MM.1S (cell line): ENCODE data around the gene TBX6.

Experiments used
- DNase-seq: peaks from one replicate; pipeline ENCODE4 v3.0.0-alpha.2; 2015
- H2AFZ ChIP-seq: fragments of 300-600 bp; sonication (generic); 2 replicates; pipeline ENCODE4 v1.6.0; 2016; ENCODE audit warnings: antibody characterized with exemption, low read length
- H3F3A ChIP-seq: fragments of 300-600 bp; sonication (generic); 2 replicates; pipeline ENCODE4 v1.6.1; 2016; ENCODE audit warnings: mild to moderate bottlenecking, antibody characterized with exemption, low read length, moderate library complexity, mixed read lengths; ENCODE audit not compliant: insufficient read depth
- H3K27ac ChIP-seq: fragments of 300-600 bp; sonication (generic); 2 replicates; pipeline ENCODE4 v1.5.1; 2016; ENCODE audit warnings: mild to moderate bottlenecking, low read length
- H3K27me3 ChIP-seq: fragments of 300-600 bp; sonication (generic); replicated peaks from 2 replicates; pipeline ENCODE4 v1.6.0; 2016; ENCODE audit warnings: low read length; ENCODE audit not compliant: insufficient read depth
- H3K36me3 ChIP-seq: fragments of 300-600 bp; sonication (generic); replicated peaks from 2 replicates; pipeline ENCODE4 v1.6.1; 2016; ENCODE audit warnings: mild to moderate bottlenecking, low read length, mixed read lengths; ENCODE audit not compliant: insufficient read depth
- H3K4me1 ChIP-seq: fragments of 300-600 bp; sonication (generic); 2 replicates; pipeline ENCODE4 v1.6.1; 2016; ENCODE audit warnings: low read length, mixed read lengths
- H3K4me2 ChIP-seq: fragments of 300-600 bp; sonication (generic); 2 replicates; pipeline ENCODE4 v1.6.0; 2016; ENCODE audit warnings: low read depth, low read length
- H3K4me3 ChIP-seq: fragments of 300-600 bp; sonication (generic); 2 replicates; pipeline ENCODE4 v1.5.1; 2016; ENCODE audit warnings: low read length, mixed read lengths
- H3K79me2 ChIP-seq: fragments of 300-600 bp; sonication (generic); 2 replicates; pipeline ENCODE4 v1.6.1; 2016; ENCODE audit warnings: mixed run types, low read length, mixed read lengths
- H3K9ac ChIP-seq: fragments of 300-600 bp; sonication (generic); 2 replicates; pipeline ENCODE4 v1.6.1; 2016; ENCODE audit warnings: low read length, mixed read lengths
- H3K9me2 ChIP-seq: fragments of 300-600 bp; sonication (generic); replicated peaks from 2 replicates; pipeline ENCODE4 v1.6.1; 2016; ENCODE audit warnings: mild to moderate bottlenecking, low read length, mixed read lengths; ENCODE audit not compliant: insufficient read depth
- H3K9me3 ChIP-seq: fragments of 300-600 bp; sonication (generic); replicated peaks from 2 replicates; pipeline ENCODE4 v1.6.1; 2016; ENCODE audit warnings: mild to moderate bottlenecking, low read length, mixed read lengths; ENCODE audit not compliant: insufficient read depth
- H4K20me1 ChIP-seq: fragments of 300-600 bp; sonication (generic); 2 replicates; pipeline ENCODE4 v1.6.1; 2016; ENCODE audit warnings: mild to moderate bottlenecking, low read length, moderate library complexity, mixed read lengths; ENCODE audit not compliant: insufficient read depth
- CTCF ChIP-seq: fragments of 300-600 bp; sonication (generic); IDR thresholded peaks from 2 replicates; pipeline ENCODE4 v1.5.1; 2016; ENCODE audit warnings: antibody characterized with exemption, low read length, mixed read lengths
- EZH2 ChIP-seq: fragments of 300-600 bp; sonication (generic); optimal IDR thresholded peaks from 2 replicates; pipeline ENCODE3; 2017; ENCODE audit warnings: low read depth, mild to moderate bottlenecking, antibody characterized with exemption, low read length, mixed read lengths
- EZH2phosphoT487 ChIP-seq: fragments of 300-600 bp; sonication (generic); IDR thresholded peaks from 2 replicates; pipeline ENCODE4 v1.6.1; 2018; ENCODE audit warnings: antibody characterized with exemption, low read length

TBX6 gene

GRCh38 chr16:30076276-30076791 is 15.4 kb downstream of the TBX6 start:
- Histone ChIP-seq H3K9ac (peak overlapping the region; percentile 89), H2AFZ (0 out of 2 replicates have a peak overlapping the region, but pooled peaks have one; percentile 2), H3K9me3 (no peaks in the 10 kb centered on the region), H3K79me2 (peaks cover 62% of the 10 kb centered on the region), H3K4me3 (peak overlapping the region; percentile 79), H3K9me2 (no peaks in the 10 kb centered on the region), H3K4me2 (peak overlapping the region; percentile 95), H4K20me1 (no peaks in the 10 kb centered on the region), H3F3A (peaks cover 23% of the 10 kb centered on the region), H3K27me3 (no peaks in the 10 kb centered on the region), H3K27ac (peak overlapping the region; percentile 61; the same call in 1 of the 2 replicates), H3K4me1 (peaks cover 7% of the 10 kb centered on the region), H3K36me3 (peaks cover 7% of the 10 kb centered on the region; the same call in 1 of the 2 replicates)
- DNase-seq, result no peak
- TF ChIP-seq CTCF, result no peak
- TF ChIP-seq EZH2phosphoT487, result no peak
- TF ChIP-seq EZH2, result no peak

GRCh38 chr16:30075503-30076275 is 16.0 kb downstream of the TBX6 start, which contains the start of gene PPP4C:
Gene PPP4C (plus strand): TSS chr16:30075994. CDS start chr16:30076378, 384 bp downstream.
- H3K4me2 ChIP-seq, result peak within 1 kb of the TSS; percentile 95
- H3K9ac ChIP-seq, result peak within 1 kb of the TSS; percentile 89
- peak within 1 kb of the TSS; percentile 61; the same call in 1 of the 2 replicates for H3K27ac ChIP-seq
- peak; percentile 88 for DNase-seq
- H3K9me3 ChIP-seq, result no peaks in the 10 kb centered on the region
- peak within 1 kb of the TSS; percentile 79 for H3K4me3 ChIP-seq
- peak within 1 kb of the TSS; percentile 25; the same call in 1 of the 2 replicates for H2AFZ ChIP-seq
- TF ChIP-seq EZH2phosphoT487 (no peak), CTCF (no peak), EZH2 (no peak)
- peaks cover 7% of the 10 kb centered on the region for H3K4me1 ChIP-seq
- H4K20me1 ChIP-seq, result no peaks in the 10 kb centered on the region
- no peaks in the 10 kb centered on the region for H3K27me3 ChIP-seq
- H3K36me3 ChIP-seq, result peaks cover under 1% of the 10 kb centered on the region; the same call in 1 of the 2 replicates
- peaks cover 29% of the 10 kb centered on the region for H3F3A ChIP-seq
- H3K9me2 ChIP-seq, result no peaks in the 10 kb centered on the region
- peaks cover 56% of the 10 kb centered on the region for H3K79me2 ChIP-seq

- Histone ChIP-seq H4K20me1 (peaks cover 18% of the 10 kb centered on the region), H3K27ac (no peak overlapping the region), H3K4me2 (no peak overlapping the region), H3F3A (peaks cover 47% of the 10 kb centered on the region), H3K27me3 (no peaks in the 10 kb centered on the region), H3K9me2 (no peaks in the 10 kb centered on the region), H3K36me3 (peaks cover 22% of the 10 kb centered on the region), H3K9ac (no peak overlapping the region), H2AFZ (no peak overlapping the region), H3K79me2 (peaks cover 56% of the 10 kb centered on the region), H3K9me3 (no peaks in the 10 kb centered on the region), H3K4me1 (peaks cover 16% of the 10 kb centered on the region), H3K4me3 (no peak overlapping the region)
- no peak for DNase-seq
- no peak for TF ChIP-seq EZH2
- no peak for TF ChIP-seq CTCF
- no peak for TF ChIP-seq EZH2phosphoT487
Observed at GRCh38 chr16:30070490-30070889, 21.2 kb downstream of the TBX6 start.
